GM23248 (cell line): Measurements from ENCODE around the gene SCMH1.

Experiments
- EZH2 ChIP-seq: fragments of 200-600 bp; sonication (generic); IDR thresholded peaks from 2 replicates; pipeline ENCODE4 v1.6.1; 2018; ENCODE audit warnings: antibody characterized with exemption, mild to moderate bottlenecking; ENCODE audit not compliant: insufficient read depth, poor library complexity, severe bottlenecking
- EZH2phosphoT487 ChIP-seq: fragments of 200-600 bp; sonication (generic); IDR thresholded peaks from 2 replicates; pipeline ENCODE4 v1.6.1; 2018; ENCODE audit warnings: antibody characterized with exemption, moderate library complexity, mild to moderate bottlenecking, low read depth; ENCODE audit not compliant: insufficient read depth

DNA sequence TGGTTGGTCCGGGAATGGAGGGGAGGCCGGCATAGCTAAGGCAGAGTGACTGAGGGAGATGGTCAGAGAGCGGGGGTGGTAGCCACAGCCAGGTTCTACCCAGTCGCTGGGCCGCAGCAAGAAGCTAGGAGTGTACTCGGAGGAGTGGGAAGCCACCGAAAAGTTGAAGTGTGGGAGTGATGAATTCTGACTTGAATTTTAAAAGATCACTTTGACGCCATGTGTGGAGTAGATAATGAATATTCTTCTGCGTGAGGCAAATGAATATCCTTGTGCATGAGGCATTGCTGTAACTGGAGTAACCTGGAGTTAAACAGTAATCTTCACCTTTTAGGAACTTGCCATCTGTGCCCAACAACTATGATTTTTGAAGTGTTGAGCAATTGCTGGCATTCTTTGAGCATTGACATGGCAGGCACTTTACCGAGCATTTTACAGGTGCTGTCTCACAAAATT, 255.8 kb downstream of the SCMH1 start:
- TF ChIP-seq EZH2 (no peak), EZH2phosphoT487 (no peak)
